H1 (cell line): Measurements from ENCODE around the gene HDAC9. TPM values are rescaled to one million over a fixed set of nuclear protein-coding genes. Genes with fewer than 3 reads are reported as not detected.

Experiments
- CTCF ChIA-PET: fragments of 300-600 bp; sonication (Branson Sonifier 250); formaldehyde crosslinking; loops from one replicate; lab custom pipeline; 2021; ENCODE audit not compliant: partially characterized antibody; lab: Charles Lee
- POLR2A ChIA-PET: fragments of 300-600 bp; sonication (Branson Sonifier 250); formaldehyde crosslinking; loops from one replicate; lab custom pipeline; 2021; ENCODE audit warnings: inconsistent platforms; ENCODE audit not compliant: partially characterized antibody; lab: Charles Lee
- DNase-seq, 2 experiments: peaks; one replicate each; pipeline versions ENCODE4 v3.0.0 to v3.0.0-alpha.2; 2010 to 2022; ENCODE audit warnings: low spot score in 2 of 2, low read depth in 1 of 2, mixed read lengths in 1 of 2
- FAIRE-seq: peaks from 2 replicates; lab custom pipeline; 2011; peaks lifted over from hg19 to GRCh38; lab: Jason Lieb, UNC
- H2AFZ ChIP-seq: 2 replicates; pipeline ENCODE4 v1.8.1; 2012; ENCODE audit warnings: low read length, inconsistent platforms
- H2AK5ac ChIP-seq: 2 replicates; pipeline ENCODE4 v1.6.1; 2013; ENCODE audit warnings: low read depth, low read length
- H2BK120ac ChIP-seq: replicated peaks from 2 replicates; pipeline ENCODE3; 2013; ENCODE audit warnings: low read depth, low read length, inconsistent platforms
- H2BK12ac ChIP-seq: 2 replicates; pipeline ENCODE4 v1.6.1; 2013; ENCODE audit warnings: low read depth, low read length
- H2BK15ac ChIP-seq: 2 replicates; pipeline ENCODE4 v1.6.1; 2013; ENCODE audit warnings: low read length
- H2BK20ac ChIP-seq: 2 replicates; pipeline ENCODE4 v1.6.1; 2013; ENCODE audit warnings: low read length
- H2BK5ac ChIP-seq: 2 replicates; pipeline ENCODE4 v1.6.1; 2013; ENCODE audit warnings: low read depth, low read length
- H3K14ac ChIP-seq: 2 replicates; pipeline ENCODE4 v1.6.1; 2013; ENCODE audit warnings: inconsistent platforms; ENCODE audit not compliant: insufficient read length
- H3K18ac ChIP-seq: 2 replicates; pipeline ENCODE4 v1.6.1; 2013; ENCODE audit warnings: low read length; ENCODE audit errors: extremely low read depth
- H3K23ac ChIP-seq: 2 replicates; pipeline ENCODE4 v1.6.1; 2013; ENCODE audit warnings: inconsistent platforms; ENCODE audit not compliant: insufficient read length
- H3K23me2 ChIP-seq: 2 replicates; pipeline ENCODE4 v1.6.1; 2013; ENCODE audit warnings: low read depth, low read length
- H3K27ac ChIP-seq: 2 replicates; pipeline ENCODE4 v1.6.1; 2011; ENCODE audit warnings: low read depth, low read length, inconsistent platforms
- H3K27me3 ChIP-seq, 4 experiments: replicated peaks in 1 of 4; 1 replicate in 1 of 4; 2 replicates in 3 of 4; pipeline versions ENCODE4 v1.6.1 to v1.8.1; 2011 to 2013; ENCODE audit warnings: low read length in 3 of 4, mild to moderate bottlenecking in 3 of 4, inconsistent platforms in 2 of 4, mixed read lengths in 2 of 4, moderate library complexity in 1 of 4; ENCODE audit not compliant: control insufficient read depth in 3 of 4, insufficient read depth in 3 of 4; ENCODE audit errors: extremely low read depth in 1 of 4
- H3K36me3 ChIP-seq, 4 experiments: 2 replicates each; pipeline versions ENCODE4 v1.6.1 to v1.8.1; 2011 to 2013; ENCODE audit warnings: mild to moderate bottlenecking in 4 of 4, low read length in 3 of 4, moderate library complexity in 2 of 4, control low read depth in 1 of 4, inconsistent platforms in 1 of 4; ENCODE audit not compliant: insufficient read depth in 4 of 4, control insufficient read depth in 2 of 4
- H3K4ac ChIP-seq: replicated peaks from 2 replicates; pipeline ENCODE3; 2013; ENCODE audit warnings: low read length, low read depth, mixed read lengths, inconsistent platforms; ENCODE audit not compliant: insufficient read length
- H3K4me1 ChIP-seq, 4 experiments: replicated peaks in 1 of 4; 1 replicate in 1 of 4; 2 replicates in 3 of 4; pipeline versions ENCODE4 v1.6.1 to v1.8.1; 2011 to 2013; ENCODE audit warnings: low read length in 3 of 4, inconsistent platforms in 2 of 4, mixed read lengths in 1 of 4; ENCODE audit not compliant: insufficient read depth in 4 of 4, control insufficient read depth in 3 of 4
- H3K4me2 ChIP-seq, 2 experiments: 2 replicates each; pipeline versions ENCODE4 v1.6.1 to v1.8.1; 2011 to 2013; ENCODE audit warnings: low read depth in 2 of 2, low read length in 2 of 2, control low read depth in 1 of 2, inconsistent platforms in 1 of 2, mild to moderate bottlenecking in 1 of 2; ENCODE audit not compliant: insufficient read depth in 1 of 2
- H3K4me3 ChIP-seq, 4 experiments: fragments of 200-600, 300-600 bp in 1 of 4; sonication (generic), shearing (Covaris generic), sonication (Bioruptor Twin) in 1 of 4; 2 replicates each; pipeline versions ENCODE4 v1.5.1 to v1.8.1; 2011 to 2016; ENCODE audit warnings: low read length in 4 of 4, low read depth in 3 of 4, control low read depth in 2 of 4, inconsistent platforms in 2 of 4, mild to moderate bottlenecking in 2 of 4, mixed read lengths in 1 of 4, moderate library complexity in 1 of 4; ENCODE audit not compliant: insufficient read depth in 2 of 4; ENCODE audit errors: extremely low read depth in 1 of 4
- H3K56ac ChIP-seq: replicated peaks from 2 replicates; pipeline ENCODE3; 2013; ENCODE audit warnings: low read depth, mild to moderate bottlenecking, mixed read lengths, low read length, inconsistent platforms; ENCODE audit not compliant: insufficient read length
- H3K79me1 ChIP-seq: 2 replicates; pipeline ENCODE4 v1.6.1; 2013; ENCODE audit warnings: low read depth, low read length, control low read depth
- H3K79me2 ChIP-seq, 2 experiments: 2 replicates each; pipeline versions ENCODE4 v1.6.1 to v1.8.1; 2012 to 2013; ENCODE audit warnings: low read length in 2 of 2, mild to moderate bottlenecking in 2 of 2, inconsistent platforms in 1 of 2; ENCODE audit not compliant: insufficient read depth in 2 of 2, control insufficient read depth in 1 of 2
- H3K9ac ChIP-seq, 4 experiments: replicated peaks in 1 of 4; 1 replicate in 1 of 4; 2 replicates in 3 of 4; pipeline versions ENCODE4 v1.6.1 to v1.8.1; 2011 to 2013; ENCODE audit warnings: low read depth in 3 of 4, low read length in 3 of 4, control low read depth in 2 of 4, mild to moderate bottlenecking in 2 of 4, moderate library complexity in 2 of 4, inconsistent platforms in 1 of 4; ENCODE audit errors: extremely low read depth in 1 of 4
- H3K9me3 ChIP-seq, 2 experiments: 2 replicates each; pipeline versions ENCODE4 v1.6.1 to v1.8.1; 2012 to 2013; ENCODE audit warnings: mild to moderate bottlenecking in 2 of 2, moderate library complexity in 2 of 2, control low read depth in 1 of 2, inconsistent platforms in 1 of 2, low read depth in 1 of 2, low read length in 1 of 2, mixed read lengths in 1 of 2; ENCODE audit not compliant: insufficient read depth in 2 of 2
- H4K20me1 ChIP-seq, 2 experiments: replicated peaks in 1 of 2; 2 replicates each; pipeline versions ENCODE3 to v1.8.1; 2011 to 2013; ENCODE audit warnings: inconsistent platforms in 2 of 2, low read length in 2 of 2, mild to moderate bottlenecking in 1 of 2; ENCODE audit not compliant: insufficient read depth in 2 of 2, control insufficient read depth in 1 of 2
- H4K5ac ChIP-seq: 2 replicates; pipeline ENCODE4 v1.6.1; 2013; ENCODE audit warnings: low read length, low read depth, mixed read lengths, inconsistent platforms; ENCODE audit not compliant: insufficient read length
- H4K8ac ChIP-seq: 2 replicates; pipeline ENCODE4 v1.8.0; 2013; ENCODE audit warnings: mild to moderate bottlenecking, moderate library complexity, low read length, inconsistent platforms; ENCODE audit not compliant: insufficient read depth; ENCODE audit errors: extremely low read depth
- H4K91ac ChIP-seq: replicated peaks from 2 replicates; pipeline ENCODE3; 2013; ENCODE audit warnings: low read length, mixed read lengths, inconsistent platforms; ENCODE audit not compliant: insufficient read length
- BACH1 ChIP-seq: IDR thresholded peaks from 2 replicates; pipeline ENCODE4 v1.6.1; 2012; ENCODE audit warnings: low read length, improper control_type of control experiment
- KDM5A ChIP-seq: fragments of 200-600 bp; IDR thresholded peaks from 2 replicates; pipeline ENCODE4 v1.7.1; 2012; ENCODE audit warnings: mild to moderate bottlenecking, low read length, inconsistent platforms, mixed read lengths
- WGBS, 2 experiments: shearing (Covaris generic) in 1 of 2; methylation state at CpG; one replicate each; pipeline versions ENCODE4 v1.1.6 to v1.1.7; 2013 to 2015; ENCODE audit warnings: low lambda C conversion rate in 2 of 2, mixed read lengths in 2 of 2, inconsistent platforms in 1 of 2, low coverage in 1 of 2, missing lambda C conversion rate in 1 of 2; ENCODE audit not compliant: insufficient replicate concordance in 2 of 2, insufficient coverage in 1 of 2, insufficient read length in 1 of 2; ENCODE audit errors: extremely low coverage in 1 of 2, missing lambda C conversion rate in 1 of 2; 5-methylcytosine and 5-hydroxymethylcytosine counted together
- polyA plus RNA-seq, 7 experiments: library from polyadenylated mRNA; depleted of rRNA in 3 of 7; stranded (reverse) in 5 of 7; unstranded in 2 of 7; fragments of >200 nt in 5 of 7; fragments of 200-250 nt in 2 of 7; gene quantifications; 1 replicate in 5 of 7; 2 replicates in 1 of 7; 4 replicates in 1 of 7; pipeline versions ENCODE4 v1.2.1 to v1.2.3, GENCODE V29; 2011 to 2013; ENCODE audit warnings: missing spikeins in 2 of 7, mixed read lengths in 2 of 7
- total RNA-seq: library from RNA; stranded (reverse); fragmentation: NEBNext Ultra II Directional; extraction: Animal tissue kit (Norgen Biotek cat#: 25700); gene quantifications from 2 replicates; pipeline ENCODE4 v1.2.1, GENCODE V29; 2021

Gene HDAC9
- total and polyA plus RNA-seq, 2 of the 8 experiments (the other 6 are each of a cell fraction or from before 2014, with no cell fraction given), result 9.5 to 13.1 TPM

- H3K79me1 ChIP-seq, result no peaks in the 10 kb centered on the region
- H2BK12ac ChIP-seq, result no peak overlapping the region
- H3K23me2 ChIP-seq, result no peaks in the 10 kb centered on the region; the same call in 1 of the 2 replicates
- no peak overlapping the region for H3K56ac ChIP-seq
- H4K8ac ChIP-seq, result no peak overlapping the region
- FAIRE-seq (no peak), DNase-seq (no peak)
- H3K14ac ChIP-seq, result no peak overlapping the region
- no peak overlapping the region for H2BK5ac ChIP-seq
- no peak overlapping the region for H3K4me2 ChIP-seq
- no peaks in the 10 kb centered on the region for H3K9me3 ChIP-seq
- ChIA-PET CTCF (no interaction called here), POLR2A (no interaction called here)
- no peak overlapping the region for H4K5ac ChIP-seq
- H2BK20ac ChIP-seq, result no peak overlapping the region
- no peak overlapping the region for H2BK120ac ChIP-seq
- H3K4me1 ChIP-seq, result no peaks in the 10 kb centered on the region
- H2AFZ ChIP-seq, result no peak overlapping the region
- no peak overlapping the region for H4K91ac ChIP-seq
- no peaks in the 10 kb centered on the region for H3K36me3 ChIP-seq
- WGBS, 2 experiments, result 90% methylated on average over 1 of the region's 1 CpG; no CpG with 5 or more reads in 1 of the 2 experiments
- no peaks in the 10 kb centered on the region for H3K79me2 ChIP-seq
- H3K4ac ChIP-seq, result no peak overlapping the region
- TF ChIP-seq BACH1 (no peak), KDM5A (no peak)
- no peak overlapping the region for H3K23ac ChIP-seq
- H3K18ac ChIP-seq, result no peak overlapping the region
- no peak overlapping the region for H2AK5ac ChIP-seq
- no peaks in the 10 kb centered on the region for H4K20me1 ChIP-seq
- no peaks in the 10 kb centered on the region for H3K27me3 ChIP-seq
- no peak overlapping the region for H3K27ac ChIP-seq
- no peak overlapping the region for H3K9ac ChIP-seq
- no peak overlapping the region for H3K4me3 ChIP-seq
- no peak overlapping the region for H2BK15ac ChIP-seq
Measured at GRCh38 chr7:18555968-18556367, 60.4 kb downstream of the HDAC9 start.
